ENCODE measurements around the gene APC. TPM values are rescaled to one million over a fixed set of nuclear protein-coding genes. Genes with fewer than 3 reads are reported as not detected.

APC gene
- total and polyA plus RNA-seq, 2 donors (not counting 3 experiments of a cell fraction or from before 2014, with no cell fraction given), result 11.2 to 39.6 TPM

DNA sequence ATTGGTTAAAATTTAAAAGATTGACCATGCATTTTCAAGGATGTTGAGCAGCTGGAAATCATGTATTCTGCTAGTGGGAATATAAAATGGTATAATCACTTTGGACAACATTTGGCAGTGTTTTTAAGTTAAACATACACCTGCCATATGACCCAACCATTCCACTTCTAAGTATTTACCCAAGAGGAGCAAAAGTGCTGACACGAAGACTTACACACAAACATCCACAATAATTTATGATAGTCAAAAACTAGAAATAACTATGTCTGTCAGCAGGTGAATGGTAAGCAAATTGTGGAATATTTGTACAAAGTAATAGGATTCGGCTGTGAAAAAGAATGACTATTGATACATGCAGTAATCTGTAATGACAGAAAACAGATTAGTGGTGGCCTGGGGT is 92.7 kb downstream of the APC start:
- H3K36me3 ChIP-seq (ENCODE audit: control insufficient read depth in 2 of 2, extremely low read depth in 1 of 2, insufficient read depth in 2 of 2, low read length in 2 of 2), result peaks cover 5 to 7% of the 10 kb centered on the region in 2 experiments

More for the DNA sequence above, 92.7 kb downstream of the APC start:
- Histone ChIP-seq H4K20me1 (replicated peaks; ENCODE audit: control insufficient read depth, extremely low read depth, insufficient read depth, low read length) (no peaks in the 10 kb centered on the region), H3K9ac (replicated peaks; ENCODE audit: extremely low read depth, insufficient read depth, low read length) (no peak overlapping the region), H3K4me2 (ENCODE audit: insufficient read depth, low read length) (no peak overlapping the region), H3K27me3 (ENCODE audit: control insufficient read depth in 2 of 2, insufficient read depth in 2 of 2, low read length in 2 of 2) (no peaks in the 10 kb centered on the region), H2AFZ (ENCODE audit: low read depth, low read length) (no peak overlapping the region), H3K9me3 (replicated peaks; ENCODE audit: control insufficient read depth, insufficient read depth, low read length) (no peaks in the 10 kb centered on the region), H3K79me2 (ENCODE audit: control insufficient read depth, insufficient read depth, low read length) (no peaks in the 10 kb centered on the region), H3K9me1 (replicated peaks; ENCODE audit: control insufficient read depth, extremely low read depth, insufficient read depth, low read length) (no peaks in the 10 kb centered on the region), H3K4me1 (ENCODE audit: control insufficient read depth, extremely low read depth, insufficient read depth, low read length) (no peaks in the 10 kb centered on the region), H3K4me3 (replicated peaks in 1 of 3; ENCODE audit: insufficient read depth in 1 of 3, low read depth in 1 of 3, low read length in 3 of 3) (no peak overlapping the region), H3K27ac (ENCODE audit: insufficient read depth, low read depth, low read length) (no peak overlapping the region)
- POLR2A ChIA-PET, result no interaction called here
- FAIRE-seq (no peak), DNase-seq (ENCODE audit: low read depth, low spot score) (no peak)
- TF ChIP-seq MYC (IDR thresholded peaks at IDR 0.05; ENCODE audit: low read depth, low read length), result no peak
- no peak for TF ChIP-seq JUN (IDR thresholded peaks at IDR 0.05; ENCODE audit: borderline replicate concordance, insufficient read depth, insufficient read length, low read depth)
- TF ChIP-seq CTCF (IDR thresholded peaks at IDR 0.05; ENCODE audit: extremely low read depth in 1 of 2, insufficient read depth in 1 of 2, low read depth in 1 of 2, low read length in 2 of 2), result no peak
- no peak for TF ChIP-seq GATA2 (IDR thresholded peaks at IDR 0.05; ENCODE audit: insufficient read depth, insufficient read length, low read depth, low read length)
- TF ChIP-seq FOS (IDR thresholded peaks at IDR 0.05; ENCODE audit: borderline replicate concordance, insufficient read depth, low read length), result no peak
- TF ChIP-seq POLR2AphosphoS5 (IDR thresholded peaks at IDR 0.05; ENCODE audit: insufficient read depth, low read depth, low read length), result no peak
- TF ChIP-seq POLR2A (IDR thresholded peaks at IDR 0.05; ENCODE audit: low read depth, low read length), result no peak
- TF ChIP-seq, protein P1, sequence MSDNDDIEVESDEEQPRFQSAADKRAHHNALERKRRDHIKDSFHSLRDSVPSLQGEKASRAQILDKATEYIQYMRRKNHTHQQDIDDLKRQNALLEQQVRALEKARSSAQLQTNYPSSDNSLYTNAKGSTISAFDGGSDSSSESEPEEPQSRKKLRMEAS (IDR thresholded peaks at IDR 0.05; ENCODE audit: insufficient read depth, insufficient read length), result no peak
- no peak for TF ChIP-seq EZH2 (IDR thresholded peaks at IDR 0.05; ENCODE audit: borderline replicate concordance, low read depth, low read length, severe bottlenecking)
- BruUV-seq (replicated peaks), result no TSS peak
- intact Hi-C loops (cut with micrococcal nuclease) (no loop called here), dilution Hi-C loops (cut with MboI; ENCODE audit: extremely low pct_ligation_motif_present, low sequenced_read_pairs) (no loop called here)
- CTCF ChIA-PET, result no interaction called here

Data from endothelial cell of umbilical vein (primary cell).